Measurements from ENCODE around the gene CCNI. TPM values are rescaled to one million over a fixed set of nuclear protein-coding genes. Genes with fewer than 3 reads are reported as not detected.

The CCNI gene
- total RNA-seq, 1 donor from 2014 or later, result 206 TPM

DNA sequence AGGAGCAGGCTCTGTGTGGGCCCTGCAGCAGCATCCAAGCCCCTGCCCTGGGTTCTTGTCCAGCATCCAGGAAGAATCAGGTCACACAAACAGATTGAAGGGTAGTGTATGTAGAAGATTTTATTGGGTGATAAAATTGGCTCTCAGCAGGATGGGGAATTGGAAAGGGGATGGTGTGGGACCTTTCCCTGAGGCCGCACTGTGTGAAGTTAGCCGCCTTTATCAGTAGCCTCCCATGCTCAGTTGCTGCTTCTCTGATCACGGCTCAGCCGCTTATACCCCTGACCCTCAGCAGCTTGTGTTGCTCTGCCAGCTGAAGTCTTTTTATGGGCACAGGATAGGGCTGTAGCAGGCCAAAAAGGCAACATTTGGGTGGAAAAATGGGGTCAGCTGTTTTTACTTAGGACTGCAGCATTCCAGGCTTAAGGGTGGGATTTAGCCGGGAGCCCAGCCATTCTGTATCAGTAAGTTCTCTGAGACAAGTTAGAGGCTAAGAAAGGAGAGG, 46.0 kb upstream of the CCNI start:
- H3K27me3 ChIP-seq, result no peaks in the 10 kb centered on the region
- no peak for DNase-seq (ENCODE audit: extremely low spot score in 2 of 2)
- no peak for TF ChIP-seq POLR2A (IDR thresholded peaks at IDR 0.05)
- TF ChIP-seq POLR2AphosphoS5 (IDR thresholded peaks at IDR 0.05; ENCODE audit: insufficient read depth in 1 of 2, low read depth in 1 of 2), result no peak
- TF ChIP-seq, protein P1, sequence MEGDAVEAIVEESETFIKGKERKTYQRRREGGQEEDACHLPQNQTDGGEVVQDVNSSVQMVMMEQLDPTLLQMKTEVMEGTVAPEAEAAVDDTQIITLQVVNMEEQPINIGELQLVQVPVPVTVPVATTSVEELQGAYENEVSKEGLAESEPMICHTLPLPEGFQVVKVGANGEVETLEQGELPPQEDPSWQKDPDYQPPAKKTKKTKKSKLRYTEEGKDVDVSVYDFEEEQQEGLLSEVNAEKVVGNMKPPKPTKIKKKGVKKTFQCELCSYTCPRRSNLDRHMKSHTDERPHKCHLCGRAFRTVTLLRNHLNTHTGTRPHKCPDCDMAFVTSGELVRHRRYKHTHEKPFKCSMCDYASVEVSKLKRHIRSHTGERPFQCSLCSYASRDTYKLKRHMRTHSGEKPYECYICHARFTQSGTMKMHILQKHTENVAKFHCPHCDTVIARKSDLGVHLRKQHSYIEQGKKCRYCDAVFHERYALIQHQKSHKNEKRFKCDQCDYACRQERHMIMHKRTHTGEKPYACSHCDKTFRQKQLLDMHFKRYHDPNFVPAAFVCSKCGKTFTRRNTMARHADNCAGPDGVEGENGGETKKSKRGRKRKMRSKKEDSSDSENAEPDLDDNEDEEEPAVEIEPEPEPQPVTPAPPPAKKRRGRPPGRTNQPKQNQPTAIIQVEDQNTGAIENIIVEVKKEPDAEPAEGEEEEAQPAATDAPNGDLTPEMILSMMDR (IDR thresholded peaks at IDR 0.05), result no peak

DNA sequence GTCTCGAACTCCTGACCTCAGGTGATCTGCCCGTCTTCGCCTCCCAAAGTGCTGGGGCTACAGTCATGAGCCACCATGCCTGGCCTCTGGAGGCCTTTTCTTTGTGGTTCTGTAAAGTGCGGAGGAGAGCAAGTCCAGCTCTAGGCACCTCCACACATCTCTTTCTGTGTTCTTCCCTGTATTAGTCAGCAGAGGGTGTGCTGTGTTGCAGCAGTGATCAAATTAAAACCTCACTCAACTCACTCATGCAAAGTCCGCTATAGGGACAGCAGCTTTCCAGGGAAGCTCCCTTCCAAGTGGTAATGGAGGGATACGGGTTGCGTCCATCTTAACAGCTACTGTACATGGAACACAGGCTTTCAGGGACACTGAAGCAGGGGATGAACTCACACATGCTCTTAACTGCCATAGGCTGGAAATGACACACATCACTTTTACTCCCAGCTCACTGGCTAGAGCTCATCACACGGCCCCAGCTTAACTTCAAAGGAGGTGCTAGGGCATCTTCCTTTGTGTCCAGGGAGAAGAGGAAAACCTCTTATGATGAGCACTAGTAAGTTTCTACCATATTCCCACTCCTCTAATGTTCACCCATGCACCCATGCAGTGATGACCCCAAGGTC, 45.2 kb upstream of the CCNI start:
- H3K27ac ChIP-seq, result no peak overlapping the region
- no peaks in the 10 kb centered on the region for H3K36me3 ChIP-seq
- DNase-seq (ENCODE audit: extremely low spot score in 2 of 2), result no peak
- H3K9me3 ChIP-seq, result no peaks in the 10 kb centered on the region
- no peaks in the 10 kb centered on the region for H3K27me3 ChIP-seq
- intact Hi-C loops (cut with DNase I), result no loop called here
- no peak overlapping the region for H3K4me3 ChIP-seq
- H3K4me1 ChIP-seq, result peaks cover 3% of the 10 kb centered on the region
- no peak for TF ChIP-seq POLR2AphosphoS5 (IDR thresholded peaks at IDR 0.05; ENCODE audit: insufficient read depth in 1 of 2, low read depth in 1 of 2)
- TF ChIP-seq, protein P1 (IDR thresholded peaks at IDR 0.05), result no peak
- no peak for TF ChIP-seq POLR2A (IDR thresholded peaks at IDR 0.05)

More for the DNA sequence above, 46.0 kb upstream of the CCNI start:
- no peak overlapping the region for H3K4me3 ChIP-seq
- H3K9me3 ChIP-seq, result no peaks in the 10 kb centered on the region
- intact Hi-C loops (cut with DNase I), result no loop called here
- no peak overlapping the region for H3K27ac ChIP-seq
- no peaks in the 10 kb centered on the region for H3K36me3 ChIP-seq
- H3K4me1 ChIP-seq, result peaks cover 5% of the 10 kb centered on the region

DNA sequence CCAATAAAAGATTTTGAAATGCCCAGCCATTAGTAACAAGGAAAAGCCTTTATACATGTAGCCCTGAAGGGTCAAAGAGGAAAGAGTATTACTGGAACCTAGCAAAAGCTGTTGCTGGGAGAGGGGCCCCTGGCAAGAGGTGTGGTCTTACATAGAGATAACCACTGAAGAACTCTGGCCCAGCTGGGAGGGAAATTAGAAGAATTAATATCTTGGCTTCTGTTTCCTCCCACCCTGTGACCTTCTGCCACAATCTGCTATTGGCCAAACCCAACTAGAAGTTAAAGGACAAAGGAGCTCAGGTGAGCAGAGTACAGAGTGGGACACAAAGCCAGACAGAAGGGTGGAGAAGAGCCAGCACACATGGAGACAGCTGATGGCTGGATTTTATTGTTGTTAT, 41.9 kb upstream of the CCNI start:
- no peaks in the 10 kb centered on the region for H3K27me3 ChIP-seq
- intact Hi-C loops (cut with DNase I), result no loop called here
- H3K4me1 ChIP-seq, result no peaks in the 10 kb centered on the region
- DNase-seq (ENCODE audit: extremely low spot score in 2 of 2), result no peak
- H3K4me3 ChIP-seq, result no peak overlapping the region
- H3K27ac ChIP-seq, result no peak overlapping the region
- H3K36me3 ChIP-seq, result no peaks in the 10 kb centered on the region
- H3K9me3 ChIP-seq, result no peaks in the 10 kb centered on the region
- TF ChIP-seq POLR2AphosphoS5 (IDR thresholded peaks at IDR 0.05; ENCODE audit: insufficient read depth in 1 of 2, low read depth in 1 of 2), result no peak
- TF ChIP-seq POLR2A (IDR thresholded peaks at IDR 0.05), result no peak
- TF ChIP-seq, protein P1 (IDR thresholded peaks at IDR 0.05), result no peak

DNA sequence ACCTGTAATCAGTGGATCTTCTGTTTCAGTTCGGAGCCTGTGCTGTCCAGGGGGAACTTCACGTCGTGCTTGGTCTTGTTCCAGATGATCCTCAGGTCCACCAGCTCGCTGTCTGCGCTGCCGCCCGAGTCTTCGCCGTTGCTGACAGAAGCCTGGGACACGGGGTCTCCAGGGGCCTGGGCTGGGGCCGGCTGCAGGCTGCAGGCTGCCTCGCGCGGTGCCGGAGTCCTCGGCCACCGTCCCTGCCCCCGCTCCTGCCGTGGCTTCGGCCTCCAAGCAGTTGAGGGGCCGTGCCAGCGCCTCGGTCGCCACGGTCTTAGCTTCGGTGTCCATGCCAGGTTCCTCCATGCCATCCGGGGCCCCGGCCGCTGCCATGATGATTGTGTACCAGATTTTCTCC, 37.3 kb upstream of the CCNI start:
- no peaks in the 10 kb centered on the region for H3K27me3 ChIP-seq
- no peak for DNase-seq (ENCODE audit: extremely low spot score in 2 of 2)
- no peaks in the 10 kb centered on the region for H3K4me1 ChIP-seq
- TF ChIP-seq, protein P1 (IDR thresholded peaks at IDR 0.05), result no peak
- TF ChIP-seq POLR2A (IDR thresholded peaks at IDR 0.05) (no peak), POLR2AphosphoS5 (IDR thresholded peaks at IDR 0.05; ENCODE audit: insufficient read depth in 1 of 2, low read depth in 1 of 2) (no peak)
- H3K9me3 ChIP-seq, result no peaks in the 10 kb centered on the region
- H3K36me3 ChIP-seq, result no peaks in the 10 kb centered on the region
- intact Hi-C loops (cut with DNase I), result no loop called here
- no peak overlapping the region for H3K27ac ChIP-seq
- no peak overlapping the region for H3K4me3 ChIP-seq

DNA sequence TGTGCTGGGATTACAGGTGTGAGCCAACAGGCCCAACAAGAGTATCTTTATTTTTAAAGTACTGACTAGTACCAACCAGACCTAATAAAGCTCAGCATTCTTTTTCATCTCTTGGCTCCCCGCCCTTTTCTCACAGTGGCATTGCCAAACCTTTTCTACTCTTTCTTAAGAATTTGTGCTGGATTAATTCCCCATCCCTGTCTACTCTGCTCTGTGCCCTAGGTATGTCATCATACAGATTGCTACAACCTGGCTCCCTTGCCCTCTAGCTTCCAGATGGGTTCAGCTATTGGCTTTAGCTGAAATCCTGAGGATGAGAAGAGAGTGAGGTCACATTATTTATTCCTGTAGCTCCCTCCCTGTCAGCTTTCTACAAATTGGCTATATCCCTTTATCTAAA, 34.9 kb upstream of the CCNI start:
- no peak for DNase-seq (ENCODE audit: extremely low spot score in 2 of 2)
- TF ChIP-seq, protein P1 (IDR thresholded peaks at IDR 0.05), result no peak
- TF ChIP-seq POLR2AphosphoS5 (IDR thresholded peaks at IDR 0.05; ENCODE audit: insufficient read depth in 1 of 2, low read depth in 1 of 2) (no peak), POLR2A (IDR thresholded peaks at IDR 0.05) (no peak)
- Histone ChIP-seq H3K4me3 (no peak overlapping the region), H3K36me3 (no peaks in the 10 kb centered on the region), H3K27me3 (no peaks in the 10 kb centered on the region), H3K4me1 (peaks cover under 1% of the 10 kb centered on the region), H3K9me3 (no peaks in the 10 kb centered on the region), H3K27ac (no peak overlapping the region)
- intact Hi-C loops (cut with DNase I), result no loop called here
